GM21619 (cell line): Measurements from ENCODE around the gene NEAT1.

Experiments used
- ATAC-seq: cut with Tn5 transposase; IDR thresholded peaks from one replicate; pipeline ENCODE4 v1.9.1; 2021; ENCODE audit not compliant: unreplicated experiment

NEAT1 gene

GRCh38 chr11:65478388-65479183, 56.0 kb downstream of the NEAT1 start:
- ATAC-seq: no peak

DNA sequence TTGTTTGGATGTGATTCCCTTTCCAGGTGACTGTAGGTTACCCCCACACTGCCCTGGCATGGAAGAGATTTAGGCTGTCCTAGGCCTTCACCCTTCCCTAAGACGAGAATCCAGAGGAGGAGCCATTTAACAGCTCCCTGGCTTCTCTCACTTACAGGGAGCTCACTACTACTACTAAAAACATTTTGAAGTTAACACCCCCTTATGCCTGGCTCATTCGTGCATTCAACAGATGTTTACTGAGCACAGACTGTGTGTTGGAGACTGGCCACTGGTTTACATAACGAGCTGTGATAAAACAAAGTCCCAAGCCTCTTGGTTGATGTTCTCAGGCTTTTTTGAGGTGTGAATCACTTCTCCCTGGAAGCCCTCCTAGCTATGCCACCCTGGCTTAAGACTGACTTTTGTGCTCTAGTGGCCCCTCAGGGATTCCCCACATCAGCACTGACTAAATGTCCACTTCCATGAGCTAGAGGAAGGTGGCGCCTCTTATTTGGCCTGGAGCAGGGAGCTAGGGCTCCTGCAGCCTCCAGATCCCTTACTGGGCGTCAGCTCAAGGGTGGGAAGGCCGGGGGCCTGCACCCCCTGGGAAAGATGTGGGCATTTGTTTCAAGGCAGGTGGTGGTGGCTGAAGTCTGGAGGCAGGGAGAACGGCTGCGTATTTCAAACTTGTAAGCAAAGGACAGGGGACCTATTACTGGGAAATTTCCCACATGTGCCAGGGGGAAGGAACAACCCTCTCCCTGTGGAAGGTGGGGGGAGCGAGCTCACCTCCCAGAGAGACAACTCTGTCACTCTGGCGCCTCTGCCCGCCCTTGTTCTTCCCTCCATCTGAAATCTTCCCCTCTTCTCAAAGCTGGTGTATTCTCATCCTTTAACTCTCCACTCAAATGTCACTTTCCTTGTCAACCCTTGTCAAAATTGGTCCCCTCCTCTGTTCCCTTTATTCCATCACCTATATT, 56.9 kb downstream of the NEAT1 start:
- no peak for ATAC-seq

DNA sequence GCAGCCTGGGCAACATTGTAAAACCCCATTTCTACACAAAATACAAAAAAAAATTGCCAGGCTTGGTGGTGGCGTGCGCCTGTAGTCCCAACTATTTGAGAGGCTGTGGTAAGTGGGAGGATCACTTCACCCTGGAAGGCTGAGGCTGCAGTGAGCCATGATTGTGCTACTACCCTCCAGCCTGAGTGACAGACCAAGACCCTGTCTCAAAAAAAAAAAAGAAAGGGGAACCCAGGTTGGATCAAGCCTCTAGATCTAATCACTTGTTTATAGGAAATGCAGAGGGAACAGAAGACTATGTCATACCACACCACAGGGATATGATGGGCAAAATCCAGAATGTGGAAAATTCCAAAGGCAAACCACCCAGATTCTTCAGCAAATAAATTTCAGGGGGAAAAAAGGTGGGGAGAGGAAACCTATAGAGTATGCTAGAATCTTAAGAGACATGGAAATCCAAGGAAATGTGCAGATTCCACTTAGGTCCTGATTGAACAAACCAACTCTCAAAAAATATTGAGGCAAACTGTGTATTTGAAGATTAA, 59.8 kb downstream of the NEAT1 start:
- ATAC-seq: no peak

DNA sequence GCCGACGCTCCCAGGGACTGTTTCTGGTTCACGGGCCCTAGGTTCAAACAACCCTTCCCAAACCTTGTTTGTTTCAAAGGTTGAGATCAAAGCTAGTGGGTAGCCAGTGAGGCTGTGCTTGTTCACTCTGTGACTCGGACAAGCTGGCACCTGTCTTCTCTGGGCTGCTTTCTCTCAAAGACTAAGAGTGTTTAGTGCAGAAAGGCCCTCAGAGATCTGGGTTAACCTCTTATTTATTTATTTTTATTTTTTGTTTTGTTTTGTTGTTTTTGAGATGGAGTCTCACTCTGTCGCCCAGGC, 63.3 kb downstream of the NEAT1 start:
- ATAC-seq: no peak

- ATAC-seq: no peak
Observed at GRCh38 chr11:65486570-65487466, 64.2 kb downstream of the NEAT1 start.

GRCh38 chr11:65487467-65488272, 65.1 kb downstream of the NEAT1 start:
- ATAC-seq: no peak

- ATAC-seq: no peak
Observed at GRCh38 chr11:65488273-65489034, 65.9 kb downstream of the NEAT1 start.

DNA sequence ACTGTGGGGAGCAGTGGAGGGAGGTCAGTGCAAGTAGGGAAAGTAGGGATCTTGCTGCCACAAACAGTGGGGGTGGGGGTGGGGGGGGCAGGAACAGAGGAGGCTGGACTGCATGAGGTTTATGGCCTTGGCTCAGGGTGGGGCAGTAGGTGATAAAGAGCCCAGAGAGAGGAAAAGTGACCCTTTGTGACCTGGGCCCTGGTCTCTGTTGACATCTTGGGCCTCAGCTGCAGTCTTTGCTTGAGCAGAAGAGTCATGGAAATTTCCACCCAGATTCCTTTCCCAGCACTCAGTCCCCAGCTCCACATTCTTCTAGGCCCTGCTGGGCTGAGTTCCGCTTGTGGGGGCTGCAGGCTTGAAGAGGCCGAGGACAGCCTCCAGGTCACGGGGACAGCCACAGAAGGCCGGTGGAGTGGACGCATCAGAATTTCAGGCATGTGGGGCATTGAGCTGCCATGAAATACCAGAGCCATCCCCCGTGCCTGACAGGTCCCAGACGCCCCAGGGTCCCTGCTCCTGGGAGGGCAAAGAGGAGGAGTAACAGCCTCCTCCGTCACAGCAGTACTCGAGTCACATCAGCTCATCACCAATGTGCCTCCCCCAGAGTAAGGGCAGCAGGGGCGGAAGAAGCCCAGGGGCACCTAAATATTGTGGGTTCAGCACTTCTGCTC, 66.6 kb downstream of the NEAT1 start:
- no peak for ATAC-seq

DNA sequence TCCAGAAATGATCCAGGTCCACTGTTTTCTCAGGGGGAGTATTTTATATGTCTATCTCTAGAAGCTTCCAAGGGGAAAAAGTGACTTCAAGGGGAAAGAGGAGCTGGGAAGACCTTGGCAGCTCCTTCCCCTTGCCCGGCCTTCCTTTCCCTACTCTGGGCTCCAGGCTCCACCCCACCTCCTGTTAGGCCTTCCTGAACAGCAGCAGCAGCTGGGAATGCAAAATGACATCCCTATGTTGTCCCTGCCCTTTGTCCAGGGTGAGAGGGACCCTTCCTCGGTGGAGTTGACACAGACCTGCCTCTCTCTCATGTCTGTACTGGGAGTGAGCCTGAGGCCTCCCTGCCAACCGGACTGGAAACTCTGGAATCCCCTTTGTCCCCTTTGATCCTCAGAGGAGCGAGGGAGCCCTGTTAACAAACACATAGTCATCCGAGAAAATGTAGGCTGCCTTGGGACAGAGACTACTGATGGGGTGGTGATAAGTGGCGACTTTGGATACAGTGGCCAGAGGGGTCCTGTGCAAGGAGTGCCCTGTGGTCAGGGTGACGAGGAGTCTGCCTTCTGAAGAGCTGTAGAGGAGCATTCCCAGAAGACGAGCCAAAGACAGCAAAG, 67.2 kb downstream of the NEAT1 start:
- ATAC-seq: no peak

GRCh38 chr11:65491163-65491465, 68.5 kb downstream of the NEAT1 start:
- ATAC-seq: no peak

DNA sequence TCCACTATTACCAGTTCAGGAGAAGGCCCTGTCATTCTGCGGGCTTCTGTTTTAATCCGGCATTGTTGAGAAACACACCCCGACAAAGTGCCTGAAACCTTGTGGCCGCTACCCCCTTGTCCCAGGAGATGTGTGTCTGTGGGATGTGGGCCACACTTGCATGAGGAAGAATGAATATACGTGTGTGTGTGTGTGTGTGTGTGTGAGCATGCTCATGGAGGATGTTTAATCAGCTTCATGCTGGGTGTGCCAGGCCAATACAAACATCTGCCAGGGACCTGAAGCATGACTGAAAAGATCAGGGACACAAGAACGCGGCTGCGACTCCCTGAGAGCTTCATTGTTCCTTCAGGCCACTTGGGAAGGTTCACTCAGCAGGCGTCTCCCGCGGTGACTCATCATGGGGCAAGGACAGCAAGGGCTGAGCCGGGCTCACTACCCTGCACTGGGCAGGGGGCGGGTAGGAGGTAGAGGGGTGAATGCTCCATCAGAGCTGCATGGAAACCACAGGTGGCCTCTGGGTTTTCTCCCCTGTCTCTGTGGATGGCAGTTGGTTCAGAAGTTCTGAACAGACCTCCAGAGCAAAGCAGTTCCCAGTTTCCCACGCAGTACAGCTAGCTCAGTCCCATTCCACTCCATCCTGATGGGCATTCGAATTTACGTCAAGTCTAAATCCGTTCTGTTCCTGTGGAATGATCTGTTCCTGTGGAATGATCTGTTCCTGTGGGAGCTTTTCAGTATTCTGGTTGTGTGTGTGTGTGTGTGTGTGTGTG, 69.2 kb downstream of the NEAT1 start:
- no peak for ATAC-seq

DNA sequence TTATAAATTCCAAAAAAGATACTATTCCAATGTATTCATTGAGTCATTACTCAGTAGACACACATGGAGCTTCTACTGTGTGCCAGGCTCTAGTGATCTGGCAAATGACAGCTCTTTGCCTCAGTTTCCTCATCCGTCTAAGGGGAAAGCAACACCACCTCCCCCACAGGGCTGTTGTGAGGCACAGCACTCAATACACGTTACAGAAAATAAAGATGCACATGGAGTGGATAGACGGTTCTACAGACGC, 69.7 kb downstream of the NEAT1 start:
- no peak for ATAC-seq

- no peak for ATAC-seq
Observed at GRCh38 chr11:65492637-65493366, 70.2 kb downstream of the NEAT1 start.

GRCh38 chr11:65493367-65494176, 71.0 kb downstream of the NEAT1 start:
- no peak for ATAC-seq
